Ascending aorta (tissue), 2 donors: ENCODE data around the gene ZNF207. TPM values are rescaled to one million over a fixed set of nuclear protein-coding genes. Genes with fewer than 3 reads are reported as not detected.
"Not testable (repeated sequence)": the region's sequence is repeated elsewhere in the genome, so short reads cannot be mapped to it uniquely, and the experiment has no call there.

Experiments used
- DNase-seq, 2 donors: peaks; one replicate each; pipeline ENCODE4 v3.0.0-alpha.2; 2019; ENCODE audit warnings: low spot score in 2 of 2
- H3K27ac ChIP-seq, 2 donors: fragments of 200-600 bp; sonication (generic); one replicate each; pipeline ENCODE4 v1.5.1; 2016 to 2017; ENCODE audit warnings: mild to moderate bottlenecking in 1 of 2
- H3K27me3 ChIP-seq: fragments of 200-600 bp; sonication (generic); one replicate; pipeline ENCODE4 v1.5.1; 2017
- H3K36me3 ChIP-seq, 2 donors: fragments of 200-600 bp; sonication (generic); one replicate each; pipeline ENCODE4 v1.5.1; 2016
- H3K4me1 ChIP-seq, 2 donors: fragments of 200-600 bp; sonication (generic); one replicate each; pipeline ENCODE4 v1.5.1; 2016 to 2017; ENCODE audit warnings: mild to moderate bottlenecking in 1 of 2
- H3K4me3 ChIP-seq, 2 donors: fragments of 200-600 bp; sonication (generic); one replicate each; pipeline ENCODE4 v1.5.1; 2016 to 2017; ENCODE audit warnings: mild to moderate bottlenecking in 1 of 2
- H3K9me3 ChIP-seq, 2 donors: fragments of 200-600 bp; sonication (generic); one replicate each; pipeline ENCODE4 v1.5.1; 2016
- intact Hi-C: fragments of 100-400 bp; cut with DNase I; formaldehyde crosslinking; loops from one replicate; pipeline ENCODE4 v1.15.1; 2023
- total RNA-seq: library from RNA; depleted of rRNA; stranded (reverse); fragments of >200 nt; gene quantifications from one replicate; pipeline ENCODE4 v1.1.0, GENCODE V29; 2016
- TF ChIP-seq, protein P1 (sequence below), 3 experiments: fragments of 200-600 bp in 2 of 3; fragments of 450-650 bp in 1 of 3; sonication (generic) in 2 of 3; IDR thresholded peaks; one replicate each; pipeline ENCODE4 v1.5.1; 2016 to 2019; ENCODE audit warnings: antibody characterized with exemption in 3 of 3, mild to moderate bottlenecking in 1 of 3, moderate library complexity in 1 of 3

The ZNF207 gene
- total RNA-seq, 1 donor from 2014 or later = 94.2 TPM

DNA sequence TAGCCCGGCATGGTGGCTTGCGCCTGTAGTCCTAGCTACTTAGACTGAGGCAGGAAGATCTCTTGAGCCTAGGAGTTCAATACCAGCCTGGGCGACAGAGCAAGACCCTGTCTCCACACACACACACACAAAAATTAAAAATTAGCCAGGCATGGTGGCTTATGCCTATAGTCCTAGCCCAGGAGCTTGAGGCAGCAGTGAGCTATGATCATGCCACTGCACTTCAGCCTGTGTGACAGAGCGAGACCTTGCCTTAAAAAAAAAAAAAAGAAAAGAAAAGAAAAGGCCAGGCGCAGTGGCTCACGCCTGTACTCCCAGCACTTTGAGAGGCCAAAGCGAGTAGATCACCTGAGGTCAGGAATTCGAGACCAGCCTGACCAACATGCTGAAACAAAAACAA is 31.9 kb upstream of the ZNF207 start:
- no peak for DNase-seq
- H3K9me3 ChIP-seq = no peaks in the 10 kb centered on the region
- no peaks in the 10 kb centered on the region for H3K36me3 ChIP-seq
- no peaks in the 10 kb centered on the region for H3K27me3 ChIP-seq
- intact Hi-C loops = no loop called here
- TF ChIP-seq, protein P1, sequence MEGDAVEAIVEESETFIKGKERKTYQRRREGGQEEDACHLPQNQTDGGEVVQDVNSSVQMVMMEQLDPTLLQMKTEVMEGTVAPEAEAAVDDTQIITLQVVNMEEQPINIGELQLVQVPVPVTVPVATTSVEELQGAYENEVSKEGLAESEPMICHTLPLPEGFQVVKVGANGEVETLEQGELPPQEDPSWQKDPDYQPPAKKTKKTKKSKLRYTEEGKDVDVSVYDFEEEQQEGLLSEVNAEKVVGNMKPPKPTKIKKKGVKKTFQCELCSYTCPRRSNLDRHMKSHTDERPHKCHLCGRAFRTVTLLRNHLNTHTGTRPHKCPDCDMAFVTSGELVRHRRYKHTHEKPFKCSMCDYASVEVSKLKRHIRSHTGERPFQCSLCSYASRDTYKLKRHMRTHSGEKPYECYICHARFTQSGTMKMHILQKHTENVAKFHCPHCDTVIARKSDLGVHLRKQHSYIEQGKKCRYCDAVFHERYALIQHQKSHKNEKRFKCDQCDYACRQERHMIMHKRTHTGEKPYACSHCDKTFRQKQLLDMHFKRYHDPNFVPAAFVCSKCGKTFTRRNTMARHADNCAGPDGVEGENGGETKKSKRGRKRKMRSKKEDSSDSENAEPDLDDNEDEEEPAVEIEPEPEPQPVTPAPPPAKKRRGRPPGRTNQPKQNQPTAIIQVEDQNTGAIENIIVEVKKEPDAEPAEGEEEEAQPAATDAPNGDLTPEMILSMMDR (IDR thresholded peaks at IDR 0.05) = no peak
- H3K4me3 ChIP-seq = no peak overlapping the region
- H3K27ac ChIP-seq = no peak overlapping the region
- no peaks in the 10 kb centered on the region for H3K4me1 ChIP-seq

DNA sequence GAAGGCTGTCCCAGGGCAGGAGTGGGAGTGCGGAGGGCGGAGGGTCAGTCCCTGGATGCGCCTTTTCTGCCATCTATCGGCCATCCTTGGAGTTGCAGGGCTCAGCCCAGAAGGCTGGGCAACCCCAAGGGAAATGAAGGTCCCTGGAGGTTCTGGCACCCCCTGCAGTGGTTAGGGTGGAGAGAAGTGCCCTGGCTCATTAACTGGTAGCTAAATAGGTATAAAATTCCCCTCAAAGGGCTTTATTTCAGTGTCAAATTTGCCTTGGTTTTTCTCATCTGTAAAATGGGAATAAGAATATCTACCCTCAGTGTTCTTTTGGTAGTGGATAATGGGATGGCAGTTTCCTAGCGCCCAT is 30.4 kb upstream of the ZNF207 start:
- intact Hi-C loops = loop anchor here (1.0 kb wide), 1 partner anchor 66 kb away; no protein-coding TSS in a partner anchor
- peak in 1 of 2 donors; percentile 86 for DNase-seq

DNA sequence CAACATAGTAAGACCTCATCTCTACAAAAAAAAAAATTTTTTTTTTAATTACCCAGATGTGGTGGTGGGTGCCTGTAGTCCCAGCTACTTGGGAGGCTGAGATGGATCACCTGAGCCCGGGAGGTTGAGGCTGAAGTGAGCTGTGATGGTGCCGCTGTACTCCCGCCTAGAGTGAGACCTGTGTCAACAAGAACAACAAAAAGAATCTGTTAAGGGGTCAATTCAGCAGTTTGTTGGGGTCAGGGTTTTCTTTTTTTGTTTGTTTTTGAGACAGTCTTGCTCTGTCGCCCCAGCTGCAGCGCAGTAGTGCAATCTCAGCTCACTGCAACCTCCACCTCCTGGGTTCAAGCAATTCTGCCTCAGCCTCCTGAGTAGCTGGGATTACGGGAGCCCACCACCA is 29.9 kb upstream of the ZNF207 start:
- H3K27me3 ChIP-seq, DNase-seq, H3K4me1 ChIP-seq, H3K36me3 ChIP-seq, intact Hi-C loops, H3K4me3 ChIP-seq, H3K9me3 ChIP-seq, H3K27ac ChIP-seq: not testable (repeated sequence)

More for the DNA sequence above, 30.4 kb upstream of the ZNF207 start:
- no peaks in the 10 kb centered on the region for H3K4me1 ChIP-seq
- TF ChIP-seq, protein P1 (IDR thresholded peaks at IDR 0.05) = peak; percentile 89 to 97 (median 94)
- H3K36me3 ChIP-seq = no peaks in the 10 kb centered on the region
- H3K27me3 ChIP-seq = no peaks in the 10 kb centered on the region
- H3K4me3 ChIP-seq = no peak overlapping the region
- H3K9me3 ChIP-seq = no peaks in the 10 kb centered on the region
- H3K27ac ChIP-seq = no peak overlapping the region

DNA sequence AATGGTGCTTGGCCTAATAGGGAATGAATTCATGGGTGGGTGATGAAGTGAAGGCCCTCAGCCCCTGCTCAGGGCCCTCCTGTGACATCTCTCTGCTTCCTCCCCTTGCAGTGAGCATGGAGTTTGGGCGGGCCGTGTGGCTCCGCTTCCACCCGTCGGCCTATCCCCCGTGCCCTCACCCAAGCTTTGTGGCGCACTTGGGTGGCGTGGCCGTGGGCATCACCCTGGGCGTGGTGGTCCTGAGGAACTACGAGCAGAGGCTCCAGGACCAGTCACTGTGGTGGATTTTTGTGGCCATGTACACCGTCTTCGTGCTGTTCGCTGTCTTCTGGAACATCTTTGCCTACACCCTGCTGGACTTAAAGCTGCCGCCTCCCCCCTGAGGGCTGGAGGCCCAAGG is 29.1 kb upstream of the ZNF207 start:
- Histone ChIP-seq H3K9me3 (no peaks in the 10 kb centered on the region), H3K36me3 (no peaks in the 10 kb centered on the region), H3K27ac (no peak overlapping the region), H3K4me1 (no peaks in the 10 kb centered on the region), H3K4me3 (no peak overlapping the region), H3K27me3 (no peaks in the 10 kb centered on the region)
- no peak for DNase-seq
- intact Hi-C loops = no loop called here
- TF ChIP-seq, protein P1 (IDR thresholded peaks at IDR 0.05) = no peak

DNA sequence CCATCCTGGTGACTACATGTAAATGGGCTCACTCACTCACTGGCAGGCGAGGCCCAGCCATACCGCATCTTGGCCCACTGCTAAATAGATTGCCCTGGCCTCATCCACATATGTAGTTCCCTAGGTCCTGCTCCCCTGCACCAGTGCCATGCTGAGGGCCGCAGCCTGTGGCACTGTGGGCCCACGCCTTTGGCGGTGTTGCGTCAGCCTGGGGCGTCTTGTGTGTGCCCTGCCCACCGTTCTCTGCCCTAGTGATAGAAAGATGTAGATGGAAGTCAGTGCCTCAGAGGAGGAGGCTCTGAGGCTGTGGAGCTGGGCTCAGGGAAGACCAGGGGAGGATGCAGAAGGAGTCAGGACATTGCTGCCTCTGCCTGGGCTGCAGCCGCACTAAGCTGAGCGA is 26.9 kb upstream of the ZNF207 start:
- no peaks in the 10 kb centered on the region for H3K4me1 ChIP-seq
- no peaks in the 10 kb centered on the region for H3K27me3 ChIP-seq
- no peaks in the 10 kb centered on the region for H3K36me3 ChIP-seq
- no peak for DNase-seq
- intact Hi-C loops = no loop called here
- H3K27ac ChIP-seq = no peak overlapping the region
- no peak overlapping the region for H3K4me3 ChIP-seq
- H3K9me3 ChIP-seq = no peaks in the 10 kb centered on the region
- TF ChIP-seq, protein P1 (IDR thresholded peaks at IDR 0.05) = no peak

DNA sequence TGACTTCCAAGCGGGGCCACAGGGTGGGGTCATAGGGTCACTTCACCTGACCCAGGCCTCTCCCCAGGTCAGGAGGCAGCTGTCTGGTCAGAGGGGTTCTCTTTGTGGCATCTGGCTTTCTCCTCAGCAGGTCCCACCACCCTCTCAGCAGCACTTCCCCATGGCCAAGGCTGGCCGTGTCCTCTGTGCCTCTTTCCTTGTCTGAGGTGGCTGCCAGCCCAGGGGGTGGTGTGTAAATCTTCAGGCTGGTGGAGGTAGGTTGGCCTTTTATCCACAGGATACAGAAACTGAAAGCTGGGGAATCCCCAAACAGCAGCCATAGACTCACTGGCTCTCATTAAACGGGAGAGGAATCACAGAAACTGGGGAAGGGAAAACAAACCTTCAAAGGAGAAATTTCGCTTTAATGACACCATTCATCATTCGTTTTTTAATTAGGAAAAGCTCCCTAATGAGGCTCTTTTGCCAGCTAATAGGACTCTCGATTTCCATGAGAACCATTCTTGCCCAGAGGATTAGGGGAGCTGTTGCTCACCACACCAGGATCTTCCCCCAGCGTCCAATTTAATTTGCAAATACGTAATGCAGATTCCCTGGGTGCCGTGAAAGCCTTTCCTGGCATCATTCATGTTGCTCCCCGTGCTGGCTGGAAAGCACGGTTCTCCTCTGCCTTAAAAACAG is 26.0 kb upstream of the ZNF207 start:
- Histone ChIP-seq H3K27ac (no peak overlapping the region), H3K4me3 (no peak overlapping the region)
- intact Hi-C loops = no loop called here

More for the DNA sequence above, 26.0 kb upstream of the ZNF207 start:
- H3K27me3 ChIP-seq = no peaks in the 10 kb centered on the region
- H3K4me1 ChIP-seq = no peaks in the 10 kb centered on the region
- TF ChIP-seq, protein P1 (IDR thresholded peaks at IDR 0.05) = no peak
- H3K9me3 ChIP-seq = no peaks in the 10 kb centered on the region
- H3K36me3 ChIP-seq = no peaks in the 10 kb centered on the region
- DNase-seq = no peak
